ENCODE measurements around the gene CDCA7L.

CDCA7L gene

GRCh38 chr7:21965291-21965690 is 19.6 kb upstream of the CDCA7L start:
- no peak overlapping the region for H3K4me3 ChIP-seq (ENCODE audit: low read depth in 1 of 2, low read length in 2 of 2)
- no peaks in the 10 kb centered on the region for H3K4me1 ChIP-seq (ENCODE audit: control insufficient read depth in 1 of 2, insufficient read depth in 2 of 2, low read length in 2 of 2)
- no peaks in the 10 kb centered on the region for H3K9me3 ChIP-seq (ENCODE audit: control insufficient read depth in 1 of 2, low read length in 2 of 2)
- H3K27me3 ChIP-seq (ENCODE audit: low read depth, low read length) = no peaks in the 10 kb centered on the region
- no peak overlapping the region for H3K27ac ChIP-seq (ENCODE audit: low read length)
- H3K36me3 ChIP-seq (ENCODE audit: control insufficient read depth in 1 of 2, insufficient read depth in 2 of 2, low read length in 2 of 2) = no peaks in the 10 kb centered on the region

- H3K27ac ChIP-seq (ENCODE audit: low read length) = no peak overlapping the region
- no peaks in the 10 kb centered on the region for H3K27me3 ChIP-seq (ENCODE audit: low read depth, low read length)
- no peaks in the 10 kb centered on the region for H3K4me1 ChIP-seq (ENCODE audit: control insufficient read depth in 1 of 2, insufficient read depth in 2 of 2, low read length in 2 of 2)
- no peak overlapping the region for H3K4me3 ChIP-seq (ENCODE audit: low read depth in 1 of 2, low read length in 2 of 2)
- no peaks in the 10 kb centered on the region for H3K36me3 ChIP-seq (ENCODE audit: control insufficient read depth in 1 of 2, insufficient read depth in 2 of 2, low read length in 2 of 2)
- no peaks in the 10 kb centered on the region for H3K9me3 ChIP-seq (ENCODE audit: control insufficient read depth in 1 of 2, low read length in 2 of 2)
These were observed 17.0 kb upstream of the CDCA7L start for GRCh38 chr7:21962677-21963076.

- Histone ChIP-seq H3K27me3 (ENCODE audit: low read depth, low read length) (no peaks in the 10 kb centered on the region), H3K27ac (ENCODE audit: low read length) (no peak overlapping the region), H3K4me3 (ENCODE audit: low read depth in 1 of 2, low read length in 2 of 2) (no peak overlapping the region), H3K36me3 (ENCODE audit: control insufficient read depth in 1 of 2, insufficient read depth in 2 of 2, low read length in 2 of 2) (no peaks in the 10 kb centered on the region), H3K9me3 (ENCODE audit: control insufficient read depth in 1 of 2, low read length in 2 of 2) (no peaks in the 10 kb centered on the region), H3K4me1 (ENCODE audit: control insufficient read depth in 1 of 2, insufficient read depth in 2 of 2, low read length in 2 of 2) (no peaks in the 10 kb centered on the region)
These were observed 15.2 kb upstream of the CDCA7L start for GRCh38 chr7:21960922-21961321.

- Histone ChIP-seq H3K4me3 (ENCODE audit: low read depth in 1 of 2, low read length in 2 of 2) (no peak overlapping the region), H3K4me1 (ENCODE audit: control insufficient read depth in 1 of 2, insufficient read depth in 2 of 2, low read length in 2 of 2) (peaks cover 0 to 6% of the 10 kb centered on the region in 2 donors), H3K36me3 (ENCODE audit: control insufficient read depth in 1 of 2, insufficient read depth in 2 of 2, low read length in 2 of 2) (no peaks in the 10 kb centered on the region), H3K27me3 (ENCODE audit: low read depth, low read length) (no peaks in the 10 kb centered on the region), H3K27ac (ENCODE audit: low read length) (no peak overlapping the region), H3K9me3 (ENCODE audit: control insufficient read depth in 1 of 2, low read length in 2 of 2) (no peaks in the 10 kb centered on the region)
These were observed 13.7 kb upstream of the CDCA7L start for GRCh38 chr7:21959387-21959776.

GRCh38 chr7:21953781-21954180 is 8.1 kb upstream of the CDCA7L start:
- no peak overlapping the region for H3K27ac ChIP-seq (ENCODE audit: low read length)

GRCh38 chr7:21948887-21949540 is 3.3 kb upstream of the CDCA7L start:
- Histone ChIP-seq H3K36me3 (ENCODE audit: control insufficient read depth in 1 of 2, insufficient read depth in 2 of 2, low read length in 2 of 2) (no peaks in the 10 kb centered on the region), H3K4me3 (ENCODE audit: low read depth in 1 of 2, low read length in 2 of 2) (no peak overlapping the region), H3K4me1 (ENCODE audit: control insufficient read depth in 1 of 2, insufficient read depth in 2 of 2, low read length in 2 of 2) (peaks cover 0 to 14% of the 10 kb centered on the region in 2 donors), H3K9me3 (ENCODE audit: control insufficient read depth in 1 of 2, low read length in 2 of 2) (no peaks in the 10 kb centered on the region), H3K27me3 (ENCODE audit: low read depth, low read length) (no peaks in the 10 kb centered on the region), H3K27ac (ENCODE audit: low read length) (no peak overlapping the region)

More at GRCh38 chr7:21953781-21954180, 8.1 kb upstream of the CDCA7L start:
- Histone ChIP-seq H3K36me3 (ENCODE audit: control insufficient read depth in 1 of 2, insufficient read depth in 2 of 2, low read length in 2 of 2) (no peaks in the 10 kb centered on the region), H3K4me3 (ENCODE audit: low read depth in 1 of 2, low read length in 2 of 2) (no peak overlapping the region), H3K27me3 (ENCODE audit: low read depth, low read length) (no peaks in the 10 kb centered on the region), H3K9me3 (ENCODE audit: control insufficient read depth in 1 of 2, low read length in 2 of 2) (no peaks in the 10 kb centered on the region), H3K4me1 (ENCODE audit: control insufficient read depth in 1 of 2, insufficient read depth in 2 of 2, low read length in 2 of 2) (peaks cover 0 to 16% of the 10 kb centered on the region in 2 donors)

GRCh38 chr7:21948364-21948763 is 2.7 kb upstream of the CDCA7L start:
- Histone ChIP-seq H3K4me1 (ENCODE audit: control insufficient read depth in 1 of 2, insufficient read depth in 2 of 2, low read length in 2 of 2) (peaks cover 2 to 12% of the 10 kb centered on the region in 2 donors), H3K9me3 (ENCODE audit: control insufficient read depth in 1 of 2, low read length in 2 of 2) (no peaks in the 10 kb centered on the region), H3K36me3 (ENCODE audit: control insufficient read depth in 1 of 2, insufficient read depth in 2 of 2, low read length in 2 of 2) (no peaks in the 10 kb centered on the region), H3K4me3 (ENCODE audit: low read depth in 1 of 2, low read length in 2 of 2) (no peak overlapping the region), H3K27me3 (ENCODE audit: low read depth, low read length) (no peaks in the 10 kb centered on the region), H3K27ac (ENCODE audit: low read length) (no peak overlapping the region)

GRCh38 chr7:21947946-21948345 is 2.2 kb upstream of the CDCA7L start:
- no peak overlapping the region for H3K4me3 ChIP-seq (ENCODE audit: low read depth in 1 of 2, low read length in 2 of 2)
- no peak overlapping the region for H3K27ac ChIP-seq (ENCODE audit: low read length)
- no peaks in the 10 kb centered on the region for H3K9me3 ChIP-seq (ENCODE audit: control insufficient read depth in 1 of 2, low read length in 2 of 2)
- peaks cover 5 to 15% of the 10 kb centered on the region in 2 donors for H3K4me1 ChIP-seq (ENCODE audit: control insufficient read depth in 1 of 2, insufficient read depth in 2 of 2, low read length in 2 of 2)
- no peaks in the 10 kb centered on the region for H3K36me3 ChIP-seq (ENCODE audit: control insufficient read depth in 1 of 2, insufficient read depth in 2 of 2, low read length in 2 of 2)
- no peaks in the 10 kb centered on the region for H3K27me3 ChIP-seq (ENCODE audit: low read depth, low read length)

- Histone ChIP-seq H3K36me3 (ENCODE audit: control insufficient read depth in 1 of 2, insufficient read depth in 2 of 2, low read length in 2 of 2) (no peaks in the 10 kb centered on the region), H3K9me3 (ENCODE audit: control insufficient read depth in 1 of 2, low read length in 2 of 2) (no peaks in the 10 kb centered on the region), H3K4me1 (ENCODE audit: control insufficient read depth in 1 of 2, insufficient read depth in 2 of 2, low read length in 2 of 2) (peaks cover 8 to 24% of the 10 kb centered on the region in 2 donors), H3K27me3 (ENCODE audit: low read depth, low read length) (no peaks in the 10 kb centered on the region), H3K27ac (ENCODE audit: low read length) (no peak overlapping the region), H3K4me3 (ENCODE audit: low read depth in 1 of 2, low read length in 2 of 2) (no peak overlapping the region)
These were observed 1.4 kb upstream of the CDCA7L start for GRCh38 chr7:21947056-21947455.

- H3K4me1 ChIP-seq (ENCODE audit: control insufficient read depth in 1 of 2, insufficient read depth in 2 of 2, low read length in 2 of 2) = peaks cover 11 to 29% of the 10 kb centered on the region in 2 donors
- H3K27me3 ChIP-seq (ENCODE audit: low read depth, low read length) = no peaks in the 10 kb centered on the region
- H3K4me3 ChIP-seq (ENCODE audit: low read depth in 1 of 2, low read length in 2 of 2) = peak overlapping the region; percentile 78 to 89
- H3K27ac ChIP-seq (ENCODE audit: low read length) = no peak overlapping the region
- no peaks in the 10 kb centered on the region for H3K36me3 ChIP-seq (ENCODE audit: control insufficient read depth in 1 of 2, insufficient read depth in 2 of 2, low read length in 2 of 2)
- H3K9me3 ChIP-seq (ENCODE audit: control insufficient read depth in 1 of 2, low read length in 2 of 2) = no peaks in the 10 kb centered on the region
These were observed 567 bp upstream of the CDCA7L start for GRCh38 chr7:21946222-21946709.

GRCh38 chr7:21944616-21945453 is 864 bp downstream of the CDCA7L start:
- Histone ChIP-seq H3K4me3 (ENCODE audit: low read depth in 1 of 2, low read length in 2 of 2) (peak overlapping the region; percentile 78 to 89), H3K27ac (ENCODE audit: low read length) (peak overlapping the region; percentile 74), H3K9me3 (ENCODE audit: control insufficient read depth in 1 of 2, low read length in 2 of 2) (no peaks in the 10 kb centered on the region), H3K36me3 (ENCODE audit: control insufficient read depth in 1 of 2, insufficient read depth in 2 of 2, low read length in 2 of 2) (no peaks in the 10 kb centered on the region), H3K4me1 (ENCODE audit: control insufficient read depth in 1 of 2, insufficient read depth in 2 of 2, low read length in 2 of 2) (peaks cover 12 to 35% of the 10 kb centered on the region in 2 donors), H3K27me3 (ENCODE audit: low read depth, low read length) (no peaks in the 10 kb centered on the region)
